NCI-H187 (cell line): Measurements from ENCODE around the gene RBM20.
"Not testable (repeated sequence)": the region's sequence is repeated elsewhere in the genome, so short reads cannot be mapped to it uniquely, and the experiment has no call there.

ENCODE experiments used
- DNase-seq, 2 experiments: peaks; one replicate each; lab custom pipeline; 2025; lab: John Stamatoyannopoulos, UW

Gene RBM20

GRCh38 chr10:110679486-110680272, 35.5 kb downstream of the RBM20 start:
- DNase-seq = no peak

DNA sequence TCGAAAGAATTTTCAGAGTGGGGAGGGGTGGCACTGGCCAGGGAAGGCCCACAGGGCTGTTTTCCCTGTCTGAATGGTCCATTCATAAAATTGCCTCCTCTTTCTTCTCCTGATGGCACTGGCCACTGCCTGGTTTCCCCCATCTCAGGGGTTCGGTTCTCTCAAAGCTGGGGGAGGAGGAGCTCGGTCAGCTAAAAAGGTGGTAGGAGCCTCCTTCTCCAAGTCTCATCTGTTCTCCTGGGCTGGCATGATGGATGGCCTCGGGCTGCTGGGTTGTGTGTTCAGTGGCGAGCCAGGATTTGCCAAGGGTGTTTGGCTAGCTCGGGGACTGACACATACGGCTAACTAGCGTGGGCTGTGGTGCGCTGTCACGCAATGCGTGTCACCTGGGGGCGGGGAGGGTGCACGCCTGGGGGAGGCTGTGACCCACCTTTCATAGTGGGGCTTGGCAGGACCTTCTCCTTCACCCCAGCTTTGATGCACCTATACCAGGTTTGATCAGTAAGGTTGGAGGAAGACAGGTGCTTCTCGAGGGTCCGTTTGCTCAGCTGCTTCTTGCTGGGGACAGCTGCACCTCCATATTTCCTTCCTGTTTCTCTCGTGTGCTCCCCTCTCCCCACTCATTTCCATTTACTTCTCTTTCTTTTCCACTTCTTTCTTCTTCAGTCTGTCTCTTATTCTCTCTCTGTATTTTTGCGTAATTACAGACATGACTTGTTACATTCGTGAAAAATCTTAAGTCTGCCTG, 36.3 kb downstream of the RBM20 start:
- DNase-seq = no peak

DNA sequence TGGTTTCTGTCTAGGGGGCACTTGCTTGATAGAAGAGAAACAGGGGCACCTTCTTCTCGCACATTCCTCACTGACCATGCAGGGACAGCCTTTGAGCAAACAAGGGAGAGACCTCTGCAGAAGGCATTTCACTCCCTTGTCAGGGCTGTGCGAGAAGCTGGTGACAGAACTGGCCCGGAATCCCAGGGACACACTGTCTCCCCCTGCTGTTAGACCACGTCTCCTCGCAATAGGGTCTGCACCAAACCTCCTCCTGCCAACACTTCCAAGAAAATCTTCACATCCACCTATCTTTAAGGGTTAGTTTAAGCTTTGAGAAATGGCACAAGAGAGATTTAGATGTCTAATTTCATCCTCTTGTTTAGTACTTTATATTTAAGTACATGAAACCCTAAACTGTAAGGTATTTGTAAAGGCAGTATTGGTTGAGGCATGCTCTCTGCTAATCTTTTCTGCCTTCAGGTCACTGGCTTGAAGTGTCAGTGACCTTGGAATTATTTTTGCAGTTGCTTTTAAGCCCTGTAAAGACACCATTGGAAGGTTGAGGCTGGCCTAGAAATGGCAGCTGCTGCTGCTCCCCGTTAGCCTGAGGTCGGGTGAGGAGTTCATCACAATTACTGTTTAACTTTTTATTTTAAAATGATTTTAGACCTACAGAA, 37.0 kb downstream of the RBM20 start:
- no peak for DNase-seq

DNA sequence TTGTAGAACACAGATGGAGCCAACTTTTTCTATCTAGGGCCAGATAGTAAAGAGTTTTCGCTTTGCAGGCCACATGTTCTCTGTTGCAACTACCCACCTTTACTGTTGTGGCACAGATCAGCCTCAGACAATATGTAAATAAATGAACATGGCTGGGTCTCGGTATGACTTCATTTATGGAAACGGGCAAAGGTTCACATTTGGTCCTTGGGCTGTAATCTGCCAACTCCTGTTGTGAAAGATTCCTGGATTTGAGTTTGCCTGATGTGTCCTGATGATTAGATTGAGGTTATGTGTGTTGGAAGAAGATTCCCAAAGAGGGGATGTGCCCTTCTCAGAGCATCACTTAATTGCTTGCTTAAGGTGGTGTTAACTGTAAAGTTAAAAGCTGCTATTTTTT, 38.2 kb downstream of the RBM20 start:
- DNase-seq = no peak

- DNase-seq = no peak
These were observed 40.8 kb downstream of the RBM20 start for GRCh38 chr10:110684800-110685446.

- no peak for DNase-seq
These were observed 41.9 kb downstream of the RBM20 start for GRCh38 chr10:110686047-110686446.

- DNase-seq = no peak
These were observed 42.8 kb downstream of the RBM20 start for GRCh38 chr10:110686949-110687348.

DNA sequence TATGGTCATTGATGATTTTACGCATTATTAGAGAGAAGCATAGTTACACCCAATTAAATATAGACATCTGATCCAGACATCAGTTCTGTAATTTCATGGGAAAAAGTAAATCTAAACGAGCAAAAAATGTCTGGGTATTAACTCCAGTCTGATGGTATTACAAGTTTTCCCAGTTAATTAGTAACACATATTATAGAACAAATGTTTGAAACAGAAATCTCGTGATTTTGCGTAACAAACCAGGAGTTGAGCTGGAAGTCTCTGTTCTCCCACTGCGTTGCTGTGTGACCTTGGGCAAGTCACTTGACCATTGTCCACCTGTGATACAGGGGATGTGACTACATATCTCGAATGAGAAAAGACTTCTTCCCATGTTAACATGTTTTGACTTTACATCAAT, 43.3 kb downstream of the RBM20 start:
- DNase-seq = no peak

DNA sequence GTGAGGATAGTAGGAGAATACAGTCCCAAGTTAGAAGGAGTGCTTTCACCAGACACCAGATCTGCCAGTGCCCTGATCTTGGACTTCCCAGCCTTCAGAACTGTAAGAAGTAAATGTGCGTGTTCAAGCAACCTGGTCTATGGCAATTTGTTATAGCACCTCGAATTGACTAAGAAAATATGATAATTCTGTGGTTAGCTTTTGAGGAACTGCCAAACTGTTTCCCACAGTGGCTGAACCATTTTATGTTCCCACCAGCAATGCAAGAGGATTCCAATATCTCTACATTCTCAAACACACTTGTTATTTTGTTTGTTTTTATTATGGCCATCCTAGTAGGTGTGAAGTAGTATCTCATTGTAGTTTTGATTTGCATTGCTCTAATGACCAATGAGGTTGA, 47.0 kb downstream of the RBM20 start:
- DNase-seq = no peak

- DNase-seq = no peak
These were observed 50.1 kb downstream of the RBM20 start for GRCh38 chr10:110694263-110694662.

- no peak for DNase-seq
These were observed 50.8 kb downstream of the RBM20 start for GRCh38 chr10:110694820-110695538.

DNA sequence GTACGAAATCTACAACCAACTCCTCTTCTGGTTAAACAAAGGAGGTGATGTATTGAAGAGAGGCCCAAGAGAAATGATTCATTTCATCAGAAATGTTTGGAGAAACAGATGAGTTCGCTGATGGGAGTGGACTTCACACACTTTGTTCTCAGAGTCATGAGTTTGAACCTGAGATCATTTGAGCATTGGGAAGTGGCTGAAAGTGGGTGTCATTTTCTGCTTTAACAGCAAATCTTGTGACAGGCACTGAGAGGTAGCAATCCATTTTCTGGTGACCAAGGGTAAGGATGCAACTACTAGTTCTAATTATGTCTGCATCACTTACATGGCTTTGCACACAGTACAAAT, 51.4 kb downstream of the RBM20 start:
- DNase-seq = no peak

GRCh38 chr10:110696436-110696835, 52.3 kb downstream of the RBM20 start:
- no peak for DNase-seq

DNA sequence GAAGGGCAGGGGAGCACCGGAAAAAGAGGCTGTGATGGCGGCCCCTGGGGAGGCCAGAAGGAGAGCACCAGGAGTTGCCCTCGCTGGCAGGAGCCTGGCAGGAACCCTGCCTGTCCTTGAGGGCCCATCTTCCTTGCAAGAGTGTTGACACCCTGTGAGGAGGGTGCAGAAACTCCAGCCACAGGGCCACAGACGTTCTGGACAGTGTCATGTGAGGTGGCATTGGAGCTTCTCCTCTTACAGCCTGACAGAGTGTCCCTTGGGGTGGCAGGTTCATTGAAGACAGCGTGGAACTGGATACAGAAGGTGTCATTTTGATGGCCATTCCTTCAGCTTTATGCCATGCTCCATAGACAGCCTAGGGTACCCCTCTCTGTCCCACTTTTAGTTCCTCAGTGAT, 54.2 kb downstream of the RBM20 start:
- no peak for DNase-seq

- no peak for DNase-seq
These were observed 54.7 kb downstream of the RBM20 start for GRCh38 chr10:110698782-110699201.

- DNase-seq = no peak
These were observed 55.8 kb downstream of the RBM20 start for GRCh38 chr10:110699859-110700468.

DNA sequence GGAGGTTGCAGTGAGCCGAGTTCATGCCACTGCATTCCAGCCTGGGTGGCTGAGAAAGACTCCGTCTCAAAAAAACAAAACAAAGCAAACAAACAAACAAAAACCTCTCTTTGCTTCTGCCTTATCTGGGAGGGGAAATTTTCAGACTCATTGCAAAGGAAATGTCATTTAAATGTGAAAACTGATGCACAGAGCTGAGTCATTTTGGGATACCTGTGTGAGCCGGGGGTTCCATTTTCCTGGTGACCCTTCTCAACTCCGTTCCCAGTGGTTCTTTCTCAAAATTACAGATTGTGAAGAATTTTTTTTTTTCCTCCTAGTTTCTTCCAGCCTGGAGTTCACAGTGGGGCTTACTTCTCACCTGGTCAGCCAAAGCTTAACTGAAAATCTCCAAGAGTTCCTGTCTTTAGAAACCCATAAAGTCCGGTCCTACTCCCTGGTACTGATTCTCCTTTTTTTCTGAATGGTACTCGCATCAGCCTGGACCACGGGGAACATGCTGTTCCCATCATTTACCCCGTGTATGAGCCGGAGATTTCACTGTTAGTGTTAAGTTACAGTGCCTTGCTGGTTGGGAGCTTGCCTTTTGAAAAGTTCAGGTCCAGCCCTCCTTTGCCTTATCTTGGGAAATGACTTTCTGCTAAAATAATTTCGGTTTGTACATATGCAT, 56.9 kb downstream of the RBM20 start:
- DNase-seq = no peak

GRCh38 chr10:110701617-110701971, 57.5 kb downstream of the RBM20 start:
- DNase-seq = no peak

GRCh38 chr10:110704070-110704469, 59.9 kb downstream of the RBM20 start:
- no peak for DNase-seq

DNA sequence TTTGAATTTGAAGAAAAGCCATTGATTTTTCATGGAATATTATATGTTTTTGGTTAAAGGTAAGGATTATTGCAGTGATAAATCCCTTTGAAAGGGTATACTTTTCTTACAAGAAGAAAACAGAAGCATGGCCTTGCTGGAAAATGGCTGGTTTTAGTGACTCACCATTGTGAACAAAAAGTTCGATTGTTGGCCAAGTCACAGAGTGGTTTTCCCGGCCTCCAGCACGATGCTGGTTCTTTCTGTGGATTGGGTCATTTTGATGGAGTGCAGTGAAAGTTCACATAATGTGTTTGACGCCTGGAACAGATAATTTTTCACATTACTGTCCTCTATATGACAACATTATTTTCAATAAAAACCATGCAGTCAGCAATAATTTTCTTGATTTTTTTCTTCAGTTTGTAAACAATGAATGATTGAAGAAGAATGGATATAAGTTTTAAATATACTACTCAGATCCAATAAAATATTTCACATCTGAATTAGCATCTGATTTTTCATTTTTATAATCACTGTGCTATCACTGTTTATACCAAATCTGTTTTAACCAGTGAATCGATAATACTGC, 60.9 kb downstream of the RBM20 start:
- DNase-seq = no peak

DNA sequence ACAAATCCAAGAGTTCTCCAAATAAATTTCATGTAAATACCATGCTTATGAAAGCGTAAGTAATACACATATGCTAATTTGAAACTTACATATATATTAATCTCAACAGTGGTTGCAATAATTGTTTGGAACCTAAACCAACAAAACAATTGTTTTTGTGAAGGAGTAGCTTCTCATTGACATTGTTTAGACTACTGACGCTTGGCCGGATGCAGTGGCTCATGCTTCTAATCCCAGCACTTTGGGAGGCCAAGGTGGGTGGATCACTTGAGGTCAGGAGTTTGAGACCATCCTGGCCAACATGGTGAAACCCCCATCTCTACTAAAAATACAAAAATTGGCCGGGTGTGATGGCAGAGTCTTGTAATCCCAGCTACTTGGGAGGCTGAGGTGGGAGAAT, 61.5 kb downstream of the RBM20 start:
- DNase-seq = not testable (repeated sequence)
